A549 (cell line): Measurements from ENCODE around the gene HIVEP3. TPM values are rescaled to one million over a fixed set of nuclear protein-coding genes. Genes with fewer than 3 reads are reported as not detected.

Experiments
- ATAC-seq, 2 experiments: fragments of 200-7000 bp in 1 of 2; fragments of >200 bp in 1 of 2; cut with Nextera tagmentation in 1 of 2; cut with Tn5 transposase in 1 of 2; 3 replicates each; pipeline versions ENCODE4 v1.8.0 to v1.9.1; 2018 to 2020; ENCODE audit warnings: mild to moderate bottlenecking in 1 of 2, moderate library complexity in 1 of 2
- CTCF ChIA-PET: fragments of 300-600 bp; sonication (Branson Sonifier 250); formaldehyde crosslinking; extraction: SDS; loops from one replicate; lab custom pipeline; 2021; ENCODE audit warnings: antibody characterized with exemption, inconsistent platforms; lab: Yijun Ruan, JAX
- POLR2A ChIA-PET: fragments of 350-600 bp; formaldehyde crosslinking; extraction: SDS; loops from one replicate; lab custom pipeline; 2021; ENCODE audit warnings: antibody characterized with exemption, inconsistent platforms; lab: Yijun Ruan, JAX
- DNase-seq, 2 experiments: peaks; one replicate each; pipeline versions ENCODE4 v3.0.0 to v3.0.0-alpha.2; 2011 to 2016; ENCODE audit warnings: low read depth in 1 of 2, low spot score in 1 of 2
- FAIRE-seq: peaks from 2 replicates; lab custom pipeline; 2011; peaks lifted over from hg19 to GRCh38; lab: Jason Lieb, UNC
- H3K27ac ChIP-seq, 2 experiments: fragments of >200 bp; sonication (Bioruptor Twin); formaldehyde crosslinking; 3 replicates each; pipeline ENCODE4 v1.5.1; 2016 to 2017
- H3K4me1 ChIP-seq: fragments of >200 bp; sonication (Bioruptor Twin); formaldehyde crosslinking; 3 replicates; pipeline ENCODE4 v1.6.1; 2016
- H3K4me2 ChIP-seq: fragments of >200 bp; sonication (Bioruptor Twin); formaldehyde crosslinking; 3 replicates; pipeline ENCODE4 v1.6.1; 2016
- H3K4me3 ChIP-seq: fragments of >200 bp; sonication (Bioruptor Twin); formaldehyde crosslinking; 3 replicates; pipeline ENCODE4 v1.5.1; 2016
- H3K9me3 ChIP-seq: fragments of >200 bp; sonication (Bioruptor Twin); formaldehyde crosslinking; 3 replicates; pipeline ENCODE4 v1.6.1; 2016
- BHLHE40 ChIP-seq: IDR thresholded peaks from 2 replicates; pipeline ENCODE4 v1.6.1; 2012; ENCODE audit warnings: low read depth, low read length, inconsistent platforms
- CBX2 ChIP-seq: fragments of 200-600 bp; sonication (generic); IDR thresholded peaks from 2 replicates; pipeline ENCODE4 v1.6.1; 2016; ENCODE audit warnings: low read depth, mild to moderate bottlenecking, borderline replicate concordance
- CEBPB ChIP-seq, 2 experiments: fragments of >200 bp in 1 of 2; sonication (Bioruptor Twin) in 1 of 2; formaldehyde crosslinking in 1 of 2; IDR thresholded peaks; 2 replicates each; pipeline ENCODE4 v1.6.1; 2012 to 2016
- CHD2 ChIP-seq: fragments of 150-350 bp; IDR thresholded peaks from 2 replicates; pipeline ENCODE4 v1.6.1; 2014; ENCODE audit warnings: low read length; ENCODE audit not compliant: partially characterized antibody
- CHD4 ChIP-seq: fragments of 200-600 bp; sonication (generic); IDR thresholded peaks from 2 replicates; pipeline ENCODE4 v1.6.1; 2016; ENCODE audit warnings: antibody characterized with exemption, mild to moderate bottlenecking, borderline replicate concordance
- EHF ChIP-seq: fragments of 250-450 bp; sonication (Bioruptor Pico); IDR thresholded peaks from 2 replicates; pipeline ENCODE4 v1.5.0; 2020; ENCODE audit warnings: mild to moderate bottlenecking
- EP300 ChIP-seq, 2 experiments: fragments of >200 bp; sonication (Bioruptor Twin); formaldehyde crosslinking; IDR thresholded peaks; 2 replicates in 1 of 2; 3 replicates in 1 of 2; pipeline ENCODE4 v1.6.1; 2016 to 2017
- GATA3 ChIP-seq: IDR thresholded peaks from 2 replicates; pipeline ENCODE4 v1.6.1; 2012; ENCODE audit warnings: borderline replicate concordance
- HDAC2 ChIP-seq: fragments of 200-600 bp; sonication (generic); IDR thresholded peaks from 2 replicates; pipeline ENCODE4 v1.6.1; 2016
- HOXB13 ChIP-seq: fragments of 250-450 bp; sonication (Bioruptor Pico); IDR thresholded peaks from 2 replicates; pipeline ENCODE4 v1.5.0; 2020; ENCODE audit warnings: low read depth, mild to moderate bottlenecking, moderate library complexity
- HOXB5 ChIP-seq: fragments of 250-450 bp; sonication (Bioruptor Pico); IDR thresholded peaks from 2 replicates; pipeline ENCODE4 v1.5.0; 2020; ENCODE audit warnings: mild to moderate bottlenecking, moderate library complexity
- JUNB ChIP-seq: fragments of >200 bp; sonication (Bioruptor Twin); formaldehyde crosslinking; IDR thresholded peaks from 2 replicates; pipeline ENCODE4 v1.6.1; 2016
- KDM1A ChIP-seq: fragments of 200-600 bp; sonication (generic); IDR thresholded peaks from 2 replicates; pipeline ENCODE4 v1.6.1; 2016; ENCODE audit warnings: low read depth, mild to moderate bottlenecking
- KDM5A ChIP-seq: fragments of 200-600 bp; sonication (generic); IDR thresholded peaks from 2 replicates; pipeline ENCODE4 v1.6.1; 2016; ENCODE audit warnings: antibody characterized with exemption, mild to moderate bottlenecking
- MAFK ChIP-seq: fragments of 450-650 bp; IDR thresholded peaks from 2 replicates; pipeline ENCODE4 v1.6.1; 2014; ENCODE audit not compliant: partially characterized antibody
- MYC ChIP-seq: IDR thresholded peaks from 2 replicates; pipeline ENCODE4 v1.6.1; 2012; ENCODE audit warnings: mild to moderate bottlenecking, inconsistent platforms, low read length, improper control_type of control experiment, borderline replicate concordance
- NFE2L2 ChIP-seq: fragments of 150-350 bp; conservative IDR thresholded peaks from 2 replicates; pipeline ENCODE4 v1.6.1; 2014; ENCODE audit warnings: low read length
- NR3C1 ChIP-seq: fragments of >200 bp; sonication (Bioruptor Twin); formaldehyde crosslinking; IDR thresholded peaks from 3 replicates; pipeline ENCODE4 v1.6.1; 2017
- PHF8 ChIP-seq: fragments of 200-600 bp; sonication (generic); IDR thresholded peaks from 2 replicates; pipeline ENCODE4 v1.6.1; 2016; ENCODE audit warnings: low read depth, mild to moderate bottlenecking, antibody characterized with exemption, moderate library complexity, borderline replicate concordance
- POLR2AphosphoS2 ChIP-seq: conservative IDR thresholded peaks from 2 replicates; pipeline ENCODE4 v1.6.1; 2012; ENCODE audit warnings: low read length, improper control_type of control experiment, inconsistent platforms
- RARB ChIP-seq: fragments of 250-450 bp; sonication (Bioruptor Pico); IDR thresholded peaks from 2 replicates; pipeline ENCODE4 v1.8.0; 2021; ENCODE audit warnings: mild to moderate bottlenecking, moderate library complexity
- TFCP2L1 ChIP-seq: fragments of 250-450 bp; sonication (Bioruptor Pico); IDR thresholded peaks from 2 replicates; pipeline ENCODE4 v1.5.0; 2021; ENCODE audit warnings: mild to moderate bottlenecking
- ZC3H11A ChIP-seq: fragments of 450-650 bp; IDR thresholded peaks from 2 replicates; pipeline ENCODE4 v1.6.1; 2014; ENCODE audit warnings: antibody characterized with exemption, mild to moderate bottlenecking
- ZFP36 ChIP-seq: fragments of 450-650 bp; IDR thresholded peaks from 2 replicates; pipeline ENCODE4 v1.6.1; 2014; ENCODE audit warnings: borderline replicate concordance; ENCODE audit not compliant: partially characterized antibody
- ZNF302 ChIP-seq: fragments of 250-450 bp; sonication (Bioruptor Pico); IDR thresholded peaks from 2 replicates; pipeline ENCODE4 v1.9.0; 2021; ENCODE audit warnings: inconsistent platforms, mild to moderate bottlenecking, moderate library complexity
- WGBS: methylation state at CpG from one replicate; pipeline ENCODE4 v1.1.6; 2017; ENCODE audit errors: missing lambda C conversion rate; 5-methylcytosine and 5-hydroxymethylcytosine counted together
- polyA plus RNA-seq, 4 experiments: library from polyadenylated mRNA; depleted of rRNA in 3 of 4; stranded (reverse); fragments of >200 nt; fragmentation: RNase III in 1 of 4; extraction: RNeasy Plus Mini Kit Qiagen cat#74134 plus additional on column Dnase treatment in 1 of 4; gene quantifications; 2 replicates in 3 of 4; 3 replicates in 1 of 4; pipeline ENCODE4 v1.2.3, GENCODE V29; 2011 to 2017
- TF ChIP-seq, protein P1 (sequence below): IDR thresholded peaks from 2 replicates; pipeline ENCODE4 v1.6.1; 2012
- TF ChIP-seq, protein P2 (sequence below): fragments of 450-650 bp; IDR thresholded peaks from 2 replicates; pipeline ENCODE4 v1.6.1; 2014; ENCODE audit warnings: antibody characterized with exemption
- TF ChIP-seq, protein P3 (sequence below): fragments of 150-350 bp; IDR thresholded peaks from 2 replicates; pipeline ENCODE4 v1.6.1; 2014; ENCODE audit warnings: low read depth, mild to moderate bottlenecking, low read length
- TF ChIP-seq, protein P4 (sequence below): fragments of >200 bp; sonication (Bioruptor Twin); formaldehyde crosslinking; IDR thresholded peaks from 3 replicates; pipeline ENCODE4 v1.5.1; 2016
- TF ChIP-seq, protein P5 (sequence below): IDR thresholded peaks from 2 replicates; pipeline ENCODE4 v1.6.1; 2012

The HIVEP3 gene
- polyA plus RNA-seq, 2 of the 4 experiments (the other 2 are of a cell fraction), result 1.5 to 2.0 TPM

DNA sequence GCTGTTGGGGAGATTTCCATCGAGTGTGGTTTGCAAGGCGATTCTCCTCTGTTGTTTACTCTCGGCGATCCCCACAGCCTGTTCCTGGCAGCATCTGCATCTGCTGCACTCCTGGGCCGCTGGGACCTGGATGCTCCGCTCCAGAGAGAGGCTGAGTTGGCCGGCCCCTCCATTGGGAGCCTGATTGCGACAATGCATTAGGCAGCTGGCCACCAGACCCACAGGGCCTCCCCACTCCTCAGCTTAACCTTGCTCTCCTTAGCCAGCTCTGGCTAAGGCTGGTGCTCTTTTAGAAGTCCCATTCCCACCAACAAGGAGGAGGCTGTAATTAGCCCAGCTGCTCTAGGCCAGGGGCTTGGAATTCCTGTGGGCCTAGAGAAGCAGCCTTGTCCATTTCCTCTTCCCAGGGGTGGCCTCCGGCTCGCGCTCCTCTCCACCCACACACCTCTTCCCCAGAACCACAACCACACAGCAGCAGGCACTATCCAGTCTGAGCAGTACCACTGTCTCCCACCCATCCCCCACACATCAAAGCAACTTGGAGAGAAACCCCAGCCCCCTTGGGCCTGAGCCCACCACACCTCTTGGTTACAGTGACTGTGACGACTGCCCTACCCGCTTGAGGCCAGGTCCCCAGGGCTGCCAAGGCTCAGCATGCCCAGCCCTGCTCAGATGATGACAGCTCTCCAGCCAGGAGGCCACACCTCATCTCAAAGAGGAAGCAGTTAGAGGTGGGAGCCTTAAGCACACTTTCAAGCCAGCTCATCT is 240.4 kb downstream of the HIVEP3 start:
- H3K4me3 ChIP-seq, result no peak overlapping the region
- no peaks in the 10 kb centered on the region for H3K9me3 ChIP-seq
- ATAC-seq (no peak), FAIRE-seq (no peak), DNase-seq (no peak)
- H3K27ac ChIP-seq, result no peak overlapping the region
- TF ChIP-seq CHD4 (no peak), HOXB13 (CRISPR knock-in tag) (no peak), KDM1A (no peak), HOXB5 (CRISPR knock-in tag) (no peak), HDAC2 (no peak), CEBPB (IDR thresholded peaks at IDR 0.05) (no peak), RARB (CRISPR knock-in tag) (no peak), MYC (no peak), ZC3H11A (no peak), EHF (CRISPR knock-in tag) (no peak), GATA3 (no peak), CBX2 (no peak), BHLHE40 (no peak), POLR2AphosphoS2 (no peak), EP300 (IDR thresholded peaks at IDR 0.05) (no peak), MAFK (no peak), TFCP2L1 (CRISPR knock-in tag) (no peak)
- TF ChIP-seq, protein P1, sequence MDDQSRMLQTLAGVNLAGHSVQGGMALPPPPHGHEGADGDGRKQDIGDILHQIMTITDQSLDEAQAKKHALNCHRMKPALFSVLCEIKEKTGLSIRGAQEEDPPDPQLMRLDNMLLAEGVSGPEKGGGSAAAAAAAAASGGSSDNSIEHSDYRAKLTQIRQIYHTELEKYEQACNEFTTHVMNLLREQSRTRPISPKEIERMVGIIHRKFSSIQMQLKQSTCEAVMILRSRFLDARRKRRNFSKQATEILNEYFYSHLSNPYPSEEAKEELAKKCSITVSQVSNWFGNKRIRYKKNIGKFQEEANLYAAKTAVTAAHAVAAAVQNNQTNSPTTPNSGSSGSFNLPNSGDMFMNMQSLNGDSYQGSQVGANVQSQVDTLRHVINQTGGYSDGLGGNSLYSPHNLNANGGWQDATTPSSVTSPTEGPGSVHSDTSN, result no peak
- TF ChIP-seq, protein P2, sequence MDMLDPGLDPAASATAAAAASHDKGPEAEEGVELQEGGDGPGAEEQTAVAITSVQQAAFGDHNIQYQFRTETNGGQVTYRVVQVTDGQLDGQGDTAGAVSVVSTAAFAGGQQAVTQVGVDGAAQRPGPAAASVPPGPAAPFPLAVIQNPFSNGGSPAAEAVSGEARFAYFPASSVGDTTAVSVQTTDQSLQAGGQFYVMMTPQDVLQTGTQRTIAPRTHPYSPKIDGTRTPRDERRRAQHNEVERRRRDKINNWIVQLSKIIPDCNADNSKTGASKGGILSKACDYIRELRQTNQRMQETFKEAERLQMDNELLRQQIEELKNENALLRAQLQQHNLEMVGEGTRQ, result no peak
- H3K4me1 ChIP-seq, result no peaks in the 10 kb centered on the region
- ChIA-PET CTCF (interaction anchor here (0.9 kb wide), 1 partner anchor 19 kb away, joined by 3 read pairs; no protein-coding TSS in a partner anchor), POLR2A (no interaction called here)
- no peak overlapping the region for H3K4me2 ChIP-seq
- WGBS, result 78% methylated on average over 10 of the region's 13 CpGs

DNA sequence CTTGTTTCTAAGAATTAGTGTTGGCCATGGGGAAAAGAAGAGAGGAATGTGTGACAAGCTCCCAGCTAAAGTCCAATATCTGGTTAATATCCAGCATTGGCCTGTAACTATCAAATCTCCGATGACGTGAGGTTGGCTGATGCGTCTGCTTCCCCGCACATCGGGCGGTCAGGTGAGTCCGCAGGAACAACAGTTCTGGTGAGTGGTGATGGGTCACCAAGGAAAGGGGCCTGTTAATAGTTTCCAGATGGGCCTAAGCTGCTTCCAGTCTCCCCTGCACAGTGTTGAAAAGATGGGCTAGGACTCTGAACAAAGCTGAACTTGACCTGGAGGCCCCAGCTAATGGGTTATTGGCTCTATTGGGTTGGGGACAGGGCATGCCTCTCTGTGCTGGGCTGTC is 241.1 kb downstream of the HIVEP3 start:
- Histone ChIP-seq H3K27ac (no peak overlapping the region), H3K4me3 (no peak overlapping the region), H3K9me3 (no peaks in the 10 kb centered on the region), H3K4me2 (no peak overlapping the region), H3K4me1 (peaks cover 2% of the 10 kb centered on the region; the same call in 1 of the 3 replicates)
- TF ChIP-seq BHLHE40 (no peak), NFE2L2 (no peak), ZFP36 (no peak), PHF8 (no peak), HOXB13 (CRISPR knock-in tag) (no peak), EP300 (IDR thresholded peaks at IDR 0.05) (no peak), KDM1A (no peak), CHD2 (no peak), ZNF302 (no peak), KDM5A (no peak), GATA3 (no peak), TFCP2L1 (CRISPR knock-in tag) (no peak), NR3C1 (no peak), CHD4 (no peak), JUNB (no peak), HOXB5 (CRISPR knock-in tag) (no peak)
- TF ChIP-seq, protein P3, sequence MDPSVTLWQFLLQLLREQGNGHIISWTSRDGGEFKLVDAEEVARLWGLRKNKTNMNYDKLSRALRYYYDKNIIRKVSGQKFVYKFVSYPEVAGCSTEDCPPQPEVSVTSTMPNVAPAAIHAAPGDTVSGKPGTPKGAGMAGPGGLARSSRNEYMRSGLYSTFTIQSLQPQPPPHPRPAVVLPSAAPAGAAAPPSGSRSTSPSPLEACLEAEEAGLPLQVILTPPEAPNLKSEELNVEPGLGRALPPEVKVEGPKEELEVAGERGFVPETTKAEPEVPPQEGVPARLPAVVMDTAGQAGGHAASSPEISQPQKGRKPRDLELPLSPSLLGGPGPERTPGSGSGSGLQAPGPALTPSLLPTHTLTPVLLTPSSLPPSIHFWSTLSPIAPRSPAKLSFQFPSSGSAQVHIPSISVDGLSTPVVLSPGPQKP, result no peak
- TF ChIP-seq, protein P4, sequence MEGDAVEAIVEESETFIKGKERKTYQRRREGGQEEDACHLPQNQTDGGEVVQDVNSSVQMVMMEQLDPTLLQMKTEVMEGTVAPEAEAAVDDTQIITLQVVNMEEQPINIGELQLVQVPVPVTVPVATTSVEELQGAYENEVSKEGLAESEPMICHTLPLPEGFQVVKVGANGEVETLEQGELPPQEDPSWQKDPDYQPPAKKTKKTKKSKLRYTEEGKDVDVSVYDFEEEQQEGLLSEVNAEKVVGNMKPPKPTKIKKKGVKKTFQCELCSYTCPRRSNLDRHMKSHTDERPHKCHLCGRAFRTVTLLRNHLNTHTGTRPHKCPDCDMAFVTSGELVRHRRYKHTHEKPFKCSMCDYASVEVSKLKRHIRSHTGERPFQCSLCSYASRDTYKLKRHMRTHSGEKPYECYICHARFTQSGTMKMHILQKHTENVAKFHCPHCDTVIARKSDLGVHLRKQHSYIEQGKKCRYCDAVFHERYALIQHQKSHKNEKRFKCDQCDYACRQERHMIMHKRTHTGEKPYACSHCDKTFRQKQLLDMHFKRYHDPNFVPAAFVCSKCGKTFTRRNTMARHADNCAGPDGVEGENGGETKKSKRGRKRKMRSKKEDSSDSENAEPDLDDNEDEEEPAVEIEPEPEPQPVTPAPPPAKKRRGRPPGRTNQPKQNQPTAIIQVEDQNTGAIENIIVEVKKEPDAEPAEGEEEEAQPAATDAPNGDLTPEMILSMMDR, result no peak
- TF ChIP-seq, protein P5, sequence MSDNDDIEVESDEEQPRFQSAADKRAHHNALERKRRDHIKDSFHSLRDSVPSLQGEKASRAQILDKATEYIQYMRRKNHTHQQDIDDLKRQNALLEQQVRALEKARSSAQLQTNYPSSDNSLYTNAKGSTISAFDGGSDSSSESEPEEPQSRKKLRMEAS, result no peak
- CTCF ChIA-PET, result interaction anchor here (0.9 kb wide), 1 partner anchor 20 kb away, joined by 3 read pairs; no protein-coding TSS in a partner anchor
- no peak for DNase-seq
- POLR2A ChIA-PET, result no interaction called here
- no peak for ATAC-seq
- WGBS, result 87% methylated on average over 7 of the region's 7 CpGs
- FAIRE-seq, result no peak
